SK-N-MC (cell line): Measurements from ENCODE around the gene NPRL2.

Experiments
- FOXP2 ChIP-seq: optimal IDR thresholded peaks from 2 replicates; pipeline ENCODE3; 2011; ENCODE audit warnings: mild to moderate bottlenecking, moderate library complexity; ENCODE audit not compliant: insufficient read depth; ENCODE audit errors: extremely low read length, control extremely low read depth
- POLR2AphosphoS5 ChIP-seq: IDR thresholded peaks from 2 replicates; pipeline ENCODE4 v1.6.1; 2012; ENCODE audit warnings: mild to moderate bottlenecking, low read depth, low read length, borderline replicate concordance

- TF ChIP-seq FOXP2: no peak
- TF ChIP-seq POLR2AphosphoS5: no peak
Observed at GRCh38 chr3:50347187-50347813, 3.3 kb downstream of the NPRL2 start.
